NCI-H82 treated with DMSO at 0.1 percent for 48 hours (cell line): ENCODE results near the gene IFNG-AS1.
A peak's percentile ranks its signal among the peaks of the same experiment; 100 is the strongest.

Experiments
- DNase-seq: peaks from one replicate; lab custom pipeline; 2025; ENCODE audit not compliant: unreplicated experiment; lab: John Stamatoyannopoulos, UW

IFNG-AS1 gene

GRCh38 chr12:67989184-67989920 is at the start of gene IFNG-AS1:
Gene IFNG-AS1 (plus strand): TSS chr12:67989447.
- no peak for DNase-seq

- no peak for DNase-seq
These were observed 49.6 kb upstream of the IFNG-AS1 start for GRCh38 chr12:67939611-67940010.

GRCh38 chr12:67940780-67941243 is 48.4 kb upstream of the IFNG-AS1 start:
- DNase-seq, result no peak

GRCh38 chr12:67942724-67943123 is 46.5 kb upstream of the IFNG-AS1 start:
- DNase-seq, result no peak

- DNase-seq, result peak; percentile 78
These were observed 45.9 kb upstream of the IFNG-AS1 start for GRCh38 chr12:67943141-67943892.

GRCh38 chr12:67944093-67944492 is 45.2 kb upstream of the IFNG-AS1 start:
- DNase-seq, result no peak

- no peak for DNase-seq
These were observed 36.5 kb upstream of the IFNG-AS1 start for GRCh38 chr12:67952787-67953186.

- DNase-seq, result no peak
These were observed 31.9 kb upstream of the IFNG-AS1 start for GRCh38 chr12:67957383-67957782.

- no peak for DNase-seq
These were observed 31.1 kb upstream of the IFNG-AS1 start for GRCh38 chr12:67958187-67958586.

- no peak for DNase-seq
These were observed 24.8 kb upstream of the IFNG-AS1 start for GRCh38 chr12:67964456-67964855.

GRCh38 chr12:67966560-67966959 is 22.7 kb upstream of the IFNG-AS1 start:
- DNase-seq, result no peak

GRCh38 chr12:67968321-67968720 is 20.9 kb upstream of the IFNG-AS1 start:
- no peak for DNase-seq

- no peak for DNase-seq
These were observed 20.5 kb upstream of the IFNG-AS1 start for GRCh38 chr12:67968725-67969124.

GRCh38 chr12:67969134-67969802 is 20.0 kb upstream of the IFNG-AS1 start:
- DNase-seq, result no peak

GRCh38 chr12:67977668-67978067 is 11.6 kb upstream of the IFNG-AS1 start:
- no peak for DNase-seq

GRCh38 chr12:67980391-67980790 is 8.9 kb upstream of the IFNG-AS1 start:
- DNase-seq, result no peak

GRCh38 chr12:67981287-67982162 is 7.7 kb upstream of the IFNG-AS1 start:
- DNase-seq, result no peak

GRCh38 chr12:67982164-67982563 is 7.1 kb upstream of the IFNG-AS1 start:
- no peak for DNase-seq

- DNase-seq, result no peak
These were observed 2.6 kb upstream of the IFNG-AS1 start for GRCh38 chr12:67986632-67987031.

- no peak for DNase-seq
These were observed 636 bp upstream of the IFNG-AS1 start for GRCh38 chr12:67988601-67989021.

- DNase-seq, result no peak
These were observed 1.9 kb downstream of the IFNG-AS1 start for GRCh38 chr12:67991158-67991557.
